SKM-1 treated with dmso at 0.1 percent for 144 hours (cell line): ENCODE results near the gene HSP90AA1.

Experiments used
- DNase-seq: peaks from one replicate; lab custom pipeline; 2025; ENCODE audit not compliant: unreplicated experiment; lab: John Stamatoyannopoulos, UW

The HSP90AA1 gene

DNA sequence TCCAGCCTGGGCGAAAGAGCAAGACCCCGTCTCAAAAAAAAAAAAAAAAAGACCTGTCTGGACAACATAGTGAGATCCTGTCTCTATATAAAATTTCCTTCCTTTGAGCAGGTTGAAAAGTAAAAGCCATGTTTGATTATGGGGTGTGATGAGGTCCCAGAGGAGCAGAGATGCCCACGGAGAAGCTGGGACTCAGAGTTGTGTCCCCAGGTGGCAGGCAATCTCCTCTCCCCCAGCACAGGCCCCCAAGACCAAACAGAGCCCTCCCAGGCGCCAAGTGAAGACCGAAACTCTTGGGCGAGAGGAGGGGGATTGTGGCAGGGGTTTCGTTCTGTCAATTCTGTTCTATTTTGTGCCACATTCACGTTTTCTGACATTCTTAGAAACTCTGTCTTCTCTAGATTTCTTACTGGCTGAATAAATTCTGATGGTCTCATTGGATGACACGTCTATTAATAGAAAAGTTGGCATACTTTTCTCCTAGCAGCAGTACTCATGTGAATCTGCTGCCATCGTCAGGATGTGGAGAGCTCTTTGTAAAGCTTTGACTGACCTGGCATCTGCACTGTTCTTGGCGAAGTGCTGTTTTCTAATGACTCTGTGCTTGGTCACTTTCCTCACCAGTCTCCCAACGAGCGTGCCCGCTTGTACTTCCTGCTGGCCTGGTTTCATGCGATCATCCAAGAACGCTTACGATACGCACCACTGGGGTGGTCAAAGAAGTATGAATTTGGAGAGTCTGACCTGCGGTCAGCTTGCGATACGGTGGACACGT lies 43.4 kb downstream of the HSP90AA1 start:
- no peak for DNase-seq

DNA sequence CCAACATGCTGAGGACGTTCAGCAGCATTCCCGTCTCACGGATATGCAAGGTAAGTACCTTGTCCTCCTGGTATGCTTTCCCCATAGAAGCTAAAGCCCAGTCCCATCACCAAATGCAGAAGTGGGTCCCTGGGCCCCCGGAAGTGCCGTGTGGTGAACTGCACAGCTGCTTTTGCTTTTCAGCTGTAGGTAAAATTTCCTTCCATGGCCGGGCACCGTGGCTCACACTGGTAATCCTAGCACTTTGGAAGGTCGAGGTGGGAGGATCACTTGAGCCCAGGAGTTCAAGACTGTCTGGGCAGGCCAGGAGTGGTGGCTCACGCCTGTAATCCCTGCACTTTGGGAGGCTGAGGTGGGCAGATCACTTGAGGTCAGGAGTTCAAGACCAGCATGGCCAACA lies 44.1 kb downstream of the HSP90AA1 start:
- no peak for DNase-seq

DNA sequence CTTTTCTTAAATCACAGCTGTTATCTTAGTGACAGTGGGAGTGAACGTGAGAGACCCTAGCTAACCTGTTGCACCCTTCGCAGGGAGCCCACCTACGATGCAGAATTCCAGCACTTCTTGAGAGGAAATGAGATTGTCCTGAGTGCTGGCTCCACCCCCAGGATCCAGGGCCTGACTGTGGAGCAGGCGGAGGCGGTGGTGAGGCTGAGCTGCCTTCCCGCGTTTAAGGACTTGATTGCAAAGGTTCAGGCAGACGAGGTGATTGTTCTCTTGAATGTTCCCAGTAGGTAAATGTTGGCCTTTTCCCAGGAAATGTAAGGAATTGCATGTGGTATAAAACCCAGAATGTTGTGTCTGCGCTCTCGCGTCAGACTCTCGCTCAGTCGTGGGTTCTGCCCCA lies 46.7 kb downstream of the HSP90AA1 start:
- DNase-seq: no peak

DNA sequence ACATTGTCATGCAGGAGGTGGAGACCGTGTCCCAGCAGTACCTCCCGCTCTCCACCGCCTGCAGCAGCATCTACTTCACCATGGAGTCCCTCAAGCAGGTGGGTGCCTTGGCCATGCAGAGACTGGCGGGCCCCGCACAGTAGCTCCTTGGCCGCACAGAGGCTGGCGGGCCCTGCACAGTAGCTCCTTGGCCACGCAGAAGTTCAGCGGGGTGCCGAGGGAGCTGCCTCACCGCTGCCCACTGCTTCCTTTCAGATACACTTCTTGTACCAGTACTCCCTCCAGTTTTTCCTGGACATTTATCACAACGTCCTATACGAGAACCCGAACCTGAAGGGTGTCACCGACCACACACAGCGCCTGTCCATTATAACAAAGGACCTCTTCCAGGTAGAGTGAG lies 47.7 kb downstream of the HSP90AA1 start:
- DNase-seq: no peak

DNA sequence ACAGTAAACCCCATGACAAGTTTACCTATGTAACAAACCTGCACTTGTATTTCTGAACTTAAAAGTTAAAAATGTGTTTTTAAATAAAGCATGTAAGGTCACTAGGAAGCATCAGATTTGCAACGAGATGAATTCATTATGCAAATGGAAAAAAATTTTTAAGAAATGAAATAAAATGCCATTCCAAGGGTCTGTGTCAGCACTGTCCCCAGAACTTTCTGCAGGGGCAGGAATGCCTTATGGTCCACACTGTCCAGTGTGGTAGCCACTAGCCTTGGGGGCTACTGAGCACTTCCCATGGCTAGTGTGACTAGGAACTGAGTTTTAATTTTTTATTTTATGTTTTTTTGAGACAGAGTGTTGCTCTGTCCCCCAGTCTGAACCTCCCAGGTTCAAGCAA lies 49.2 kb downstream of the HSP90AA1 start:
- no peak for DNase-seq

DNA sequence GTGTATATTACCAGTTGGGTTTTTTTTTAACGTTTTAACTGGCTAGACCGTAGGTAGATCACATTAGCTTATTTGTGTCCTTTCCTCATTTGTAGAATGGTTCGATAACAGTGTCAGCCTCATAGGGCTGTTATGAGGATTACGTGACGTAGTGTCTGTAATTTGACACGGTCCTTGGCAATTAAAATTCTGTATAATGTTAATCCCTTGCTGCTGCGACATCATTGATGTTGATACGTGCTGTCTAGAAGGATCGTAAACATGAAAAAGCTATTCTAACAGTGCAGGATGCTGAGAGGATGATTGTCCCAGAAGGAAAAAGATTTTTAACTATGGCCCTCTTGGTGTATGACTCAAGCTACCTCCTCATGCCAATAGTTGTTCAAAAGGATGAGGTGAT lies 50.9 kb downstream of the HSP90AA1 start:
- DNase-seq: no peak

DNA sequence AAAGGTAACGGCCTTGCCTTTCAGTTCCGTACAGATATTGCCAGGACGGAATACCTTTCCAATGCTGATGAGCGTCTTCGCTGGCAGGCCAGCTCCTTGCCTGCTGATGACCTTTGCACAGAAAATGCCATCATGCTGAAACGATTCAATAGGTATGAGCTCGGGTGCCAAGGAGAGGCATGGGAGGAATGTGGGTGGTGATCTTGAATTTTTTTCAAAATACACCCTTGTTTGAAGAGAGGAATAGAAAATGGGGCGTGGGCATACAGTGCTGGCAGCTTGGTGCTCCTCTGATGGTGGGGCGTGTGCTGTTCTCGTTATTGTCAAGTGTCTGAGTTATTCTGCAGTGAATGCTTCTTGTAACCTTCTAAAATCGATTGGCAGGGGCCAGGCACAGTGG lies 52.5 kb downstream of the HSP90AA1 start:
- DNase-seq: no peak

DNA sequence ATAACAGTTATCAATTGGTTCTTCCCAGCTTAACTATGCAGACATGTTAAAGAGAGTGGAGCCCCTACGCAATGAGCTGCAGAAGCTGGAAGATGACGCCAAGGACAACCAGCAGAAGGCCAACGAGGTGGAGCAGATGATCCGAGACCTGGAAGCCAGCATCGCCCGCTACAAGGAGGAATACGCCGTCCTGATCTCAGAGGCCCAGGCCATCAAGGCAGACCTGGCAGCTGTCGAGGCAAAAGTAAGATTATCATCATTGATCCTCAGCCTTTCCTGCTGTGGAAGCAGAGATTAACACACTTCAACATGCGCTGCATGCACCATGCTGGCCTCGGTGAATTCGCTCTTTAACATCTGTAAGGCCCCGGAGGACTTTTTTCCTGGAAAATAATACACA lies 53.6 kb downstream of the HSP90AA1 start:
- no peak for DNase-seq
